Measurements from ENCODE around the gene MTR. TPM values are rescaled to one million over a fixed set of nuclear protein-coding genes. Genes with fewer than 3 reads are reported as not detected.
A peak's percentile ranks its signal among the peaks of the same experiment; 100 is the strongest.

The MTR gene
- total RNA-seq, 2 experiments from 2014 or later = 35.2 to 37.0 TPM

- CTCF ChIA-PET = no interaction called here
- Mint-ChIP-seq H3K9me3 (no peaks in the 10 kb centered on the region), H3K36me3 (ENCODE audit: low read depth) (peaks cover 97% of the 10 kb centered on the region), H3K4me3 (no peak overlapping the region), H3K4me1 (ENCODE audit: low read depth) (peaks cover 37% of the 10 kb centered on the region), H3K27me3 (no peaks in the 10 kb centered on the region), H3K27ac (no peak overlapping the region)
- no peak for TF ChIP-seq CTCF (IDR thresholded peaks at IDR 0.05)
- Histone ChIP-seq H3K27me3 (ENCODE audit: control insufficient read depth in 1 of 2, insufficient read depth in 2 of 2, low read length in 2 of 2) (no peaks in the 10 kb centered on the region), H3K4me1 (ENCODE audit: insufficient read depth, low read length) (no peaks in the 10 kb centered on the region), H3K9me3 (ENCODE audit: control insufficient read depth in 1 of 2, insufficient read depth in 1 of 2, low read length in 2 of 2) (no peaks in the 10 kb centered on the region), H3K36me3 (ENCODE audit: insufficient read depth, low read length) (peaks cover 82% of the 10 kb centered on the region), H3K27ac (ENCODE audit: low read depth in 1 of 2, low read length in 2 of 2) (no peak overlapping the region), H3K4me3 (ENCODE audit: low read length) (no peak overlapping the region)
- POLR2A ChIA-PET = interaction anchor here (0.5 kb wide), 1 partner anchor 11 kb away, joined by 3 read pairs; no protein-coding TSS in a partner anchor
- no peak for DNase-seq
- intact Hi-C loops (cut with DNase I, micrococcal nuclease) = no loop called here
- ATAC-seq (ENCODE audit: poor library complexity) = no peak
Observed at GRCh38 chr1:236860674-236861073, 65.6 kb downstream of the MTR start.

GRCh38 chr1:236861560-236862218 is 66.6 kb downstream of the MTR start:
- ChIA-PET POLR2A (no interaction called here), CTCF (no interaction called here)
- peak; percentile 84 for ATAC-seq (ENCODE audit: poor library complexity)
- intact Hi-C loops (cut with DNase I, micrococcal nuclease) = no loop called here
- H3K4me1 Mint-ChIP-seq (ENCODE audit: low read depth) = peaks cover 37% of the 10 kb centered on the region
- no peak for TF ChIP-seq CTCF (IDR thresholded peaks at IDR 0.05)
- H3K9me3 Mint-ChIP-seq = no peaks in the 10 kb centered on the region
- Histone ChIP-seq H3K36me3 (ENCODE audit: insufficient read depth, low read length) (peaks cover 86% of the 10 kb centered on the region), H3K27ac (ENCODE audit: low read depth in 1 of 2, low read length in 2 of 2) (no peak overlapping the region), H3K27me3 (ENCODE audit: control insufficient read depth in 1 of 2, insufficient read depth in 2 of 2, low read length in 2 of 2) (no peaks in the 10 kb centered on the region), H3K9me3 (ENCODE audit: control insufficient read depth in 1 of 2, insufficient read depth in 1 of 2, low read length in 2 of 2) (no peaks in the 10 kb centered on the region), H3K4me1 (ENCODE audit: insufficient read depth, low read length) (no peaks in the 10 kb centered on the region), H3K4me3 (ENCODE audit: low read length) (no peak overlapping the region)
- DNase-seq = peak in 4 of 14 experiments; percentile 4 to 32 (median 24)
- no peaks in the 10 kb centered on the region for H3K27me3 Mint-ChIP-seq
- H3K36me3 Mint-ChIP-seq (ENCODE audit: low read depth) = peaks cover 97% of the 10 kb centered on the region
- H3K4me3 Mint-ChIP-seq = peak overlapping the region; percentile 32
- H3K27ac Mint-ChIP-seq = peak overlapping the region; percentile 75

GRCh38 chr1:236862219-236862591 is 67.1 kb downstream of the MTR start:
- H3K9me3 Mint-ChIP-seq = no peaks in the 10 kb centered on the region
- H3K27me3 Mint-ChIP-seq = no peaks in the 10 kb centered on the region
- DNase-seq = no peak
- TF ChIP-seq CTCF (IDR thresholded peaks at IDR 0.05) = no peak
- Histone ChIP-seq H3K27ac (ENCODE audit: low read depth in 1 of 2, low read length in 2 of 2) (no peak overlapping the region), H3K9me3 (ENCODE audit: control insufficient read depth in 1 of 2, insufficient read depth in 1 of 2, low read length in 2 of 2) (no peaks in the 10 kb centered on the region), H3K4me1 (ENCODE audit: insufficient read depth, low read length) (no peaks in the 10 kb centered on the region), H3K36me3 (ENCODE audit: insufficient read depth, low read length) (peaks cover 84% of the 10 kb centered on the region), H3K27me3 (ENCODE audit: control insufficient read depth in 1 of 2, insufficient read depth in 2 of 2, low read length in 2 of 2) (no peaks in the 10 kb centered on the region), H3K4me3 (ENCODE audit: low read length) (no peak overlapping the region)
- ChIA-PET CTCF (no interaction called here), POLR2A (no interaction called here)
- peak overlapping the region; percentile 75 for H3K27ac Mint-ChIP-seq
- H3K4me3 Mint-ChIP-seq = no peak overlapping the region
- intact Hi-C loops (cut with DNase I, micrococcal nuclease) = no loop called here
- peaks cover 37% of the 10 kb centered on the region for H3K4me1 Mint-ChIP-seq (ENCODE audit: low read depth)
- ATAC-seq (ENCODE audit: poor library complexity) = no peak
- peaks cover 97% of the 10 kb centered on the region for H3K36me3 Mint-ChIP-seq (ENCODE audit: low read depth)

Measured in CD4-positive, alpha-beta T cell (primary cell).